T-cell (primary cell): ENCODE results near the gene LGALS9C. TPM values are rescaled to one million over a fixed set of nuclear protein-coding genes. Genes with fewer than 3 reads are reported as not detected.
"Not testable (repeated sequence)": the region's sequence is repeated elsewhere in the genome, so short reads cannot be mapped to it uniquely, and the experiment has no call there.

ENCODE experiments used
- ATAC-seq, 4 experiments: fragments of 200-7000 bp in 3 of 4; fragments of 150-1000 bp in 1 of 4; cut with Tn5 transposase; replicated peaks in 1 of 4; 1 replicate in 3 of 4; 2 replicates in 1 of 4; pipeline ENCODE4 v1.10.0; 2021; ENCODE audit warnings: moderate library complexity in 3 of 4, mild to moderate bottlenecking in 2 of 4, moderate number of reproducible peaks in 1 of 4
- CTCF ChIA-PET, 2 donors: fragments of 300-600 bp; sonication (Branson Sonifier 250); formaldehyde crosslinking; loops; one replicate each; lab custom pipeline; 2022; ENCODE audit warnings: antibody characterized with exemption in 2 of 2; lab: Charles Lee
- POLR2A ChIA-PET, 2 donors: fragments of 300-600 bp; sonication (Branson Sonifier 250); formaldehyde crosslinking; loops; one replicate each; lab custom pipeline; 2022; ENCODE audit warnings: antibody characterized with exemption in 2 of 2; lab: Charles Lee
- DNase-seq, 35 experiments: peaks; one replicate each; pipeline versions ENCODE4 v3.0.0 to v3.0.0-alpha.2; 2013 to 2023
- H3K27ac ChIP-seq: one replicate; pipeline ENCODE4 v1.5.1; 2013; ENCODE audit warnings: low read length
- H3K27me3 ChIP-seq, 2 experiments: replicated peaks in 1 of 2; 1 replicate in 1 of 2; 2 replicates in 1 of 2; pipeline versions ENCODE4 v1.6.1 to v1.7.0; 2013; ENCODE audit warnings: low read length in 1 of 2, mixed read lengths in 1 of 2; ENCODE audit not compliant: control insufficient read depth in 2 of 2, insufficient read depth in 2 of 2; ENCODE audit errors: extremely low read depth in 1 of 2
- H3K36me3 ChIP-seq, 2 donors: 1 replicate in 1 of 2; 2 replicates in 1 of 2; pipeline versions ENCODE4 v1.6.1 to v1.7.0; 2013; ENCODE audit warnings: low read length in 1 of 2; ENCODE audit not compliant: control insufficient read depth in 2 of 2, insufficient read depth in 1 of 2; ENCODE audit errors: extremely low read depth in 1 of 2
- H3K4me1 ChIP-seq, 2 experiments: 1 replicate in 1 of 2; 2 replicates in 1 of 2; pipeline versions ENCODE4 v1.6.1 to v1.7.0; 2013; ENCODE audit warnings: low read length in 2 of 2, mixed read lengths in 1 of 2; ENCODE audit not compliant: insufficient read depth in 2 of 2, control insufficient read depth in 1 of 2; ENCODE audit errors: extremely low read depth in 1 of 2
- H3K4me3 ChIP-seq, 2 donors: 1 replicate in 1 of 2; 2 replicates in 1 of 2; pipeline versions ENCODE4 v1.5.1 to v1.7.0; 2013; ENCODE audit warnings: mild to moderate bottlenecking in 2 of 2, low read length in 1 of 2, moderate library complexity in 1 of 2; ENCODE audit not compliant: control insufficient read depth in 1 of 2; ENCODE audit errors: extremely low read depth in 1 of 2
- H3K9me3 ChIP-seq: 2 replicates; pipeline ENCODE4 v1.7.0; 2013
- H3K27ac Mint-ChIP-seq, 2 donors: one replicate each; pipeline ENCODE4 v1.8.0; 2020 to 2021; ENCODE audit warnings: mild to moderate bottlenecking in 2 of 2, mixed read lengths in 2 of 2
- H3K27me3 Mint-ChIP-seq, 2 donors: one replicate each; pipeline ENCODE4 v1.8.0; 2021 to 2022; ENCODE audit warnings: mixed read lengths in 2 of 2
- H3K36me3 Mint-ChIP-seq: one replicate; pipeline ENCODE4 v1.8.0; 2021; ENCODE audit warnings: mixed read lengths
- H3K4me1 Mint-ChIP-seq, 3 donors: one replicate each; pipeline ENCODE4 v1.8.0; 2020 to 2022; ENCODE audit warnings: mixed read lengths in 3 of 3, mild to moderate bottlenecking in 1 of 3
- H3K4me3 Mint-ChIP-seq, 3 donors: one replicate each; pipeline ENCODE4 v1.8.0; 2020 to 2022; ENCODE audit warnings: mild to moderate bottlenecking in 3 of 3, mixed read lengths in 3 of 3, moderate library complexity in 3 of 3
- H3K9me3 Mint-ChIP-seq, 3 donors: one replicate each; pipeline ENCODE4 v1.8.0; 2020 to 2022; ENCODE audit warnings: mixed read lengths in 3 of 3
- WGBS: methylation state at CpG from one replicate; pipeline ENCODE4 v1.1.5; 2013; ENCODE audit warnings: missing lambda C conversion rate; ENCODE audit not compliant: insufficient coverage; 5-methylcytosine and 5-hydroxymethylcytosine counted together
- total RNA-seq, 35 experiments: library from RNA in 6 of 35; stranded (reverse) in 6 of 35; fragments of 120-200 nt in 1 of 35; gene quantifications; one replicate each; pipeline versions ENCODE4 v1.2.1 to v1.2.4 and lab custom pipeline; 2013 to 2026

LGALS9C gene
- total RNA-seq, 5 donors from 2014 or later (not counting 1 experiment from before 2014, with no cell fraction given), result 0.19 to 0.59 (median 0.54) TPM; not detected in 2

- H3K36me3 Mint-ChIP-seq, H3K9me3 ChIP-seq, CTCF ChIA-PET, H3K27me3 ChIP-seq, H3K4me3 Mint-ChIP-seq, H3K4me3 ChIP-seq, POLR2A ChIA-PET, H3K27ac ChIP-seq, H3K9me3 Mint-ChIP-seq, H3K4me1 ChIP-seq, H3K36me3 ChIP-seq, H3K27me3 Mint-ChIP-seq: not testable (repeated sequence)
- peak in 1 of 35 experiments; percentile 6 for DNase-seq
- no CpG with 5 or more reads among the region's 7 CpGs for WGBS
- H3K4me1 Mint-ChIP-seq, result peaks cover 0 to 10% (median 8%) of the 10 kb centered on the region in 3 donors
- peak overlapping the region in 1 of 2 donors; percentile 41 for H3K27ac Mint-ChIP-seq
- peak in 1 of 4 experiments; percentile 18 for ATAC-seq
Measured at GRCh38 chr17:18474754-18475153, 1.8 kb upstream of the LGALS9C start.

- H3K9me3 ChIP-seq, H3K27me3 Mint-ChIP-seq, H3K36me3 ChIP-seq, H3K4me1 ChIP-seq, H3K27ac Mint-ChIP-seq, POLR2A ChIA-PET, CTCF ChIA-PET, ATAC-seq, DNase-seq, H3K4me3 Mint-ChIP-seq, H3K27ac ChIP-seq, H3K27me3 ChIP-seq, H3K9me3 Mint-ChIP-seq, H3K36me3 Mint-ChIP-seq, H3K4me3 ChIP-seq: not testable (repeated sequence)
- peaks cover 0 to 10% (median 8%) of the 10 kb centered on the region in 3 donors for H3K4me1 Mint-ChIP-seq
- WGBS, result no CpG with 5 or more reads among the region's 5 CpGs
Measured at GRCh38 chr17:18477367-18477766, 778 bp downstream of the LGALS9C start.

DNA sequence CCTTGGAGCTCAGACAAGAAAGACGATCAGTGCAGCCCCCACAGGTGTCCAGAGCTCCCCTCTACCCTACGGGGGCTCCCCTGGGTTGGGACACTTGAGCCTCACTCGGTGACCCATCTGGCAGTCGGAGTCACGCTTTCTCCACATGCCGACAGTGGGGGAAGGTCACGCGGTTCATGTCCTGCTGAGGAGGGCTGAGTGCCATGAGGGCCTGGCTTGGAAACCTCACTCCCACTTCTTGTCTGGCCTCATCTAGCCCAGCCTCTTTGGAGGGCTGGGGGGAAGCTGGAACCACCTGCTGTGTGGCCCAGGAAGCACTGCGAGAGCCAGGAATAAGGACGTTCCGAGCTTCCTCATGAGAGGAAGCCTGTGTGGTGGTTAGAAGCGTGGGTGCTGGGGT, 1.8 kb downstream of the LGALS9C start:
- H3K4me1 ChIP-seq, H3K27me3 Mint-ChIP-seq, ATAC-seq, H3K4me3 ChIP-seq, H3K36me3 Mint-ChIP-seq, H3K36me3 ChIP-seq, DNase-seq, H3K4me3 Mint-ChIP-seq, H3K9me3 Mint-ChIP-seq, H3K9me3 ChIP-seq, POLR2A ChIA-PET, CTCF ChIA-PET, H3K27ac ChIP-seq, H3K27ac Mint-ChIP-seq, H3K27me3 ChIP-seq: not testable (repeated sequence)
- peaks cover 0 to 10% (median 8%) of the 10 kb centered on the region in 3 donors for H3K4me1 Mint-ChIP-seq
- WGBS, result no CpG with 5 or more reads among the region's 12 CpGs

DNA sequence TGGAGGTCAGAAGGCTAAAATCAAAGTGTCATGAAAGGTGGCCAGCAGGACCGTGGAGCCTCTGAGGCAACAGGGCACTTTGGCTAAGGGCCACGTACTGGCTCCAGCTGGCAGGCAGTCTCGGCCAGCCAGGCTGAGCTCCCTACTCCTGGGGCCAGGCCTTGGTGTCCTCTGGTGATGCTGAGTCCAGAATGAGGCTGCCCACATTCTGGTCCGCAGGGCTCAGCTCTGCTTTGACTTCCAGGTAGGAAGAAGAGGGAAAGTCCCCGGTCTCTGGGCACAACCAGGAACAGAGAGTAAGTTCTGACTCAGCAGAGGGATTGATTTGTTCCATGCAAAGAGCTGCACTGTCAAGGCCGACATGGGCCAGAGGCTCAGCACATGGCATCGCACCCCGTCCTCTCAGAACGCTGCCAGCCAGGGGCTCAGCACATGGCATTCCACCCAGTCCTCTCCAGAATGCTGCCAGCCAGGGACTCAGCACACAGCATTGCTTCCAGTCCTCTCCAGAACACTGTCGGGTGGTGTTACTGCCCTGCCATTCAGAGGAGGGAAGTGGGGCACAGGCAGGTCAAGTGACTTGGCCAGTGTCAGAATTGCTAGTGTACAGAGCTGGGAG, 2.5 kb downstream of the LGALS9C start:
- CTCF ChIA-PET, H3K27ac Mint-ChIP-seq, ATAC-seq, H3K36me3 ChIP-seq, DNase-seq, H3K4me3 Mint-ChIP-seq, H3K36me3 Mint-ChIP-seq, H3K4me1 ChIP-seq, H3K4me3 ChIP-seq, H3K27me3 Mint-ChIP-seq, H3K9me3 Mint-ChIP-seq, H3K27ac ChIP-seq, POLR2A ChIA-PET, H3K27me3 ChIP-seq, H3K9me3 ChIP-seq: not testable (repeated sequence)
- peaks cover 0 to 10% (median 8%) of the 10 kb centered on the region in 3 donors for H3K4me1 Mint-ChIP-seq
- WGBS, result no CpG with 5 or more reads among the region's 10 CpGs

DNA sequence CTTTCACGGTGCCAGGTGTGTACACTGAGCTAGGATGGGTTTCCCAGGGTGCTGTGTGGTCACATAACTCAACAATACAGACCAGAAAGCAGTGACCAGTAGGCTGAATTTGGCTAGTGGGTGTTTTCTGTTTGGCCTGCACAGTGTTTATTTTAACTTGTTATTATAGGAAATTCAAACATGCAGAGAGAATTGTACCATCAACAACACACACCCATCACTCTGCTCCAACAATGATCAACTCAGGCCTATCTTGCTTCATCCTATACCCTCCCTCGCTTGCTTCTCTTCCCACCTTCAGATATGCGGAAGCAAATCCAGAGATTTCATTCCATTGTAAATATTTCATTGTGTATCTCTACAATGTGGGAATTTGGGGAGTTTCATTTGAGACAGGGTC, 5.2 kb downstream of the LGALS9C start:
- POLR2A ChIA-PET, H3K36me3 ChIP-seq, H3K4me1 ChIP-seq, H3K4me3 ChIP-seq, H3K27me3 ChIP-seq, CTCF ChIA-PET, H3K36me3 Mint-ChIP-seq, H3K27me3 Mint-ChIP-seq, H3K4me1 Mint-ChIP-seq, H3K9me3 Mint-ChIP-seq, DNase-seq, ATAC-seq, H3K27ac Mint-ChIP-seq, H3K27ac ChIP-seq, H3K4me3 Mint-ChIP-seq, H3K9me3 ChIP-seq: not testable (repeated sequence)
- no CpG with 5 or more reads among the region's 3 CpGs for WGBS

DNA sequence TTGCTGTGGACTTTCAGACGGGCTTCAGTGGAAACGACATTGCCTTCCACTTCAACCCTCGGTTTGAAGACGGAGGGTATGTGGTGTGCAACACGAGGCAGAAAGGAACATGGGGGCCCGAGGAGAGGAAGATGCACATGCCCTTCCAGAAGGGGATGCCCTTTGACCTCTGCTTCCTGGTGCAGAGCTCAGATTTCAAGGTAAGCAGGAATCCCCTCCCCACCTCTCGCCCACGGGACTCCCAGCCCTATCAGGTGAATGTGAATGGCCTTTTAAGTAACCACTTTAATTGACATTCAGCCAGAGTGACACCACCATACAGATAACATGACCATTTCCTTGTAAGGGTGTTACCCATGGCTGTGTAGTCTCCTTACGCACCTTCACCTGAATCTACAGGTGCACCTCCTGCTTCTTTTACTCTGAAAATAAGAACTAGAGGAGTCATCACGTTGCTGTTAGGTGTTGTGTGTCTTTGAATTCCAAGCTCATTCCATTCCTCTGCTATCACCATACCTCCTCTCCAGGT, 9.4 kb downstream of the LGALS9C start:
- DNase-seq, POLR2A ChIA-PET, ATAC-seq, H3K27me3 Mint-ChIP-seq, H3K4me3 ChIP-seq, H3K4me1 Mint-ChIP-seq, H3K9me3 Mint-ChIP-seq, H3K4me3 Mint-ChIP-seq, H3K27ac ChIP-seq, H3K36me3 Mint-ChIP-seq, CTCF ChIA-PET, H3K9me3 ChIP-seq, H3K36me3 ChIP-seq, H3K27me3 ChIP-seq, H3K4me1 ChIP-seq, H3K27ac Mint-ChIP-seq: not testable (repeated sequence)
- WGBS, result no CpG with 5 or more reads among the region's 10 CpGs

DNA sequence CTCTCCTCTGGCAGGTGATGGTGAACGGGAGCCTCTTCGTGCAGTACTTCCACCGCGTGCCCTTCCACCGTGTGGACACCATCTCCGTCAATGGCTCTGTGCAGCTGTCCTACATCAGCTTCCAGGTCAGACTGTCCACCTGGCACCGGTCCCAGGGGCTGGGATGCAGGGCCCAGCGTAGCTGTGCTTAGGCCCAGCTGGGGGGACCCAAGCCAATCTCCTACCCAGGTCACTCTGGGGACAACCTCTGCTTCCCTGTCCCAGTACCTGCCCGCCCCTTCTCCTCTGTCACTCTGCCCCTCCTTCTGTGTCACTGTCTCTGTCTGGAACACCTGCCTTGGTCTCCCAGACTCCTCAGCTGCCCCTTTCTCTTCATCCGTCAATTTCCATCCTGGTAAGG, 11.0 kb downstream of the LGALS9C start:
- H3K27me3 ChIP-seq, H3K4me1 ChIP-seq, H3K36me3 Mint-ChIP-seq, H3K4me3 Mint-ChIP-seq, H3K9me3 Mint-ChIP-seq, H3K4me3 ChIP-seq, CTCF ChIA-PET, POLR2A ChIA-PET, H3K27ac Mint-ChIP-seq, H3K4me1 Mint-ChIP-seq, H3K27ac ChIP-seq, H3K9me3 ChIP-seq, H3K36me3 ChIP-seq, ATAC-seq, H3K27me3 Mint-ChIP-seq, DNase-seq: not testable (repeated sequence)
- no CpG with 5 or more reads among the region's 10 CpGs for WGBS
